ENCODE measurements around the gene WDR44. TPM values are rescaled to one million over a fixed set of nuclear protein-coding genes. Genes with fewer than 3 reads are reported as not detected.

WDR44 gene
- total and polyA plus RNA-seq, 12 donors = 3.8 to 15.7 (median 13.8) TPM

DNA sequence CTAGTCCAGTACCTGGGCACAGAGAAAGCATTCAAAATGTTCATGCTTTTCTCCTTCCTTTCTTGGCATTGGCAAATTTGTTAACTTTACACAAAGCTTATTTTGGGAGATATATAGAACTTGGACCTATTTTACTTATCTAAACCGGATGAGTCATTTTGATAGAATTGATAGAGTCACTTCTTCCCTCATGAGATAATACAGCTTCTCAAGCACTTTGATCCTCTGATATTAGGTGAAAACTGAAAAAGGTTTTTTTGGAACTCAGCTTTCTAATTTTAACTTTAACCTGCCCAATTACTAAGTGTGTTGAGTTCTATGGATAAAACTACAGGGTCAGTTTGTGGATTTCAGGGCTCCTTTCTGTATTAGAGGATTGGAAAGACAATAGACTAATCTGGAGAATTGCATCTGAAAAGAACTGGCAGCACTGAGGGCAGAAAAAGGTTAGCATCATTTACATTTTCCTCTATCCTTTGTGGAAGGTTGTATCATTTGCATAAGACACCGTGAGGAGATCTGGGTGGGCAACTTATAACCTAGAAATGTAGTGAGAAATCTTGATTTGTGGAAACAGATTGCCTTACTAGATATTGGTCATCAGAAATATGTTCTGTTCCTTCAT lies 2.4 kb downstream of the WDR44 start:
- intact Hi-C loops (cut with DNase I) = no loop called here
- no peak for ATAC-seq
- no peak overlapping the region for H3K27ac ChIP-seq

GRCh38 chrX:118349188-118349587 lies 3.3 kb downstream of the WDR44 start:
- no peak for ATAC-seq
- 100% methylated on average over 2 of the region's 2 CpGs for WGBS, 2 donors
- intact Hi-C loops (cut with DNase I) = no loop called here

More for the DNA sequence above, 2.4 kb downstream of the WDR44 start:
- 50 to 57% methylated on average over 2 of the region's 2 CpGs for WGBS, 2 donors
- no peak for DNase-seq
- H3K9me3 ChIP-seq = no peaks in the 10 kb centered on the region
- TF ChIP-seq, protein P1, sequence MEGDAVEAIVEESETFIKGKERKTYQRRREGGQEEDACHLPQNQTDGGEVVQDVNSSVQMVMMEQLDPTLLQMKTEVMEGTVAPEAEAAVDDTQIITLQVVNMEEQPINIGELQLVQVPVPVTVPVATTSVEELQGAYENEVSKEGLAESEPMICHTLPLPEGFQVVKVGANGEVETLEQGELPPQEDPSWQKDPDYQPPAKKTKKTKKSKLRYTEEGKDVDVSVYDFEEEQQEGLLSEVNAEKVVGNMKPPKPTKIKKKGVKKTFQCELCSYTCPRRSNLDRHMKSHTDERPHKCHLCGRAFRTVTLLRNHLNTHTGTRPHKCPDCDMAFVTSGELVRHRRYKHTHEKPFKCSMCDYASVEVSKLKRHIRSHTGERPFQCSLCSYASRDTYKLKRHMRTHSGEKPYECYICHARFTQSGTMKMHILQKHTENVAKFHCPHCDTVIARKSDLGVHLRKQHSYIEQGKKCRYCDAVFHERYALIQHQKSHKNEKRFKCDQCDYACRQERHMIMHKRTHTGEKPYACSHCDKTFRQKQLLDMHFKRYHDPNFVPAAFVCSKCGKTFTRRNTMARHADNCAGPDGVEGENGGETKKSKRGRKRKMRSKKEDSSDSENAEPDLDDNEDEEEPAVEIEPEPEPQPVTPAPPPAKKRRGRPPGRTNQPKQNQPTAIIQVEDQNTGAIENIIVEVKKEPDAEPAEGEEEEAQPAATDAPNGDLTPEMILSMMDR (IDR thresholded peaks at IDR 0.05) = no peak
- peaks cover 0 to 51% (median 13%) of the 10 kb centered on the region in 9 donors for H3K4me1 ChIP-seq
- H3K36me3 ChIP-seq = no peaks in the 10 kb centered on the region
- peak overlapping the region in 5 of 10 donors; percentile 76 to 88 (median 77) for H3K4me3 ChIP-seq
- H3K27me3 ChIP-seq = no peaks in the 10 kb centered on the region

DNA sequence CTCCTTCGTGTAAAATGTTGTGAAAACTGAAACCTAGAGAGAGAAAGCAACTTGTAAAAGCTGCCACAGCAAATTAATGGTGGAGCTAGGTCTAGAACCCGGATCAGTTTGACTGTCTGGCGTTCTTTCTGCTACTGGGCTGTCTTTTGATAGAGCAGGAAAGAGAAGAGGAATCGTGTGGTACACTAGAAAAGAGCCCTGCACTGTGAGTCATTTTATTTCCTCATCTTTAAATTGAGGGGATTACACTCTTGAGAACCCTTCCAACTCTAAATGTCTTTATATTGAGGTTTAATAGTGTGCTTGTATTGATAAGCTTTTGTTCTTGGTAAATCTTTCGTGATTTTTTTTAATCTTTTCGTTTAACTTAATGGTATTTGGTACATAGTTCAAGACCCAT lies 4.3 kb downstream of the WDR44 start:
- intact Hi-C loops (cut with DNase I) = no loop called here
- DNase-seq = no peak
- Histone ChIP-seq H3K9me3 (no peaks in the 10 kb centered on the region), H3K4me3 (no peak overlapping the region), H3K4me1 (peaks cover 0 to 66% (median 28%) of the 10 kb centered on the region in 9 donors), H3K36me3 (no peaks in the 10 kb centered on the region), H3K27ac (peak overlapping the region in 1 of 10 donors; percentile 28), H3K27me3 (no peaks in the 10 kb centered on the region)
- 65 to 66% methylated on average over 6 of the region's 6 CpGs for whole genome bisulfite sequencing, 2 donors
- no peak for ATAC-seq
- TF ChIP-seq, protein P1 (IDR thresholded peaks at IDR 0.05) = no peak

More at GRCh38 chrX:118349188-118349587, 3.3 kb downstream of the WDR44 start:
- TF ChIP-seq, protein P1 (IDR thresholded peaks at IDR 0.05) = no peak
- Histone ChIP-seq H3K4me3 (no peak overlapping the region), H3K27me3 (no peaks in the 10 kb centered on the region), H3K27ac (no peak overlapping the region), H3K9me3 (no peaks in the 10 kb centered on the region), H3K36me3 (no peaks in the 10 kb centered on the region), H3K4me1 (peaks cover 0 to 60% (median 19%) of the 10 kb centered on the region in 9 donors)
- DNase-seq = no peak

- Histone ChIP-seq H3K9me3 (no peaks in the 10 kb centered on the region), H3K27ac (peak overlapping the region in 1 of 10 donors; percentile 28), H3K4me1 (peaks cover 0 to 71% (median 28%) of the 10 kb centered on the region in 9 donors), H3K36me3 (no peaks in the 10 kb centered on the region), H3K4me3 (no peak overlapping the region), H3K27me3 (no peaks in the 10 kb centered on the region)
- intact Hi-C loops (cut with DNase I) = no loop called here
- DNase-seq (no peak), ATAC-seq (no peak)
- TF ChIP-seq, protein P1 (IDR thresholded peaks at IDR 0.05) = no peak
- 86 to 94% methylated on average over 1 of the region's 1 CpG for WGBS, 2 donors
Measured at GRCh38 chrX:118350706-118351105, 4.8 kb downstream of the WDR44 start.

Data from heart right ventricle (tissue), 16 donors.